Endothelial cell of umbilical vein (primary cell): Measurements from ENCODE around the gene RAP1GAP2. TPM values are rescaled to one million over a fixed set of nuclear protein-coding genes. Genes with fewer than 3 reads are reported as not detected.

Experiments
- BruUV-seq: library from RNA; stranded (reverse); fragments of 400-500 nt; replicated peaks from 2 replicates; lab custom pipeline; 2021; lab: Mats Ljungman, UMichigan
- CTCF ChIA-PET: fragments of 300-600, 350-600 bp; sonication (Branson Sonifier 250); formaldehyde crosslinking; loops from one replicate; lab custom pipeline; 2021; ENCODE audit warnings: antibody characterized with exemption, inconsistent platforms; lab: Charles Lee
- POLR2A ChIA-PET: fragments of 300-600, 350-600 bp; sonication (Branson Sonifier 250); formaldehyde crosslinking; loops from one replicate; lab custom pipeline; 2021; ENCODE audit warnings: antibody characterized with exemption, inconsistent platforms; lab: Charles Lee
- DNase-seq: peaks from one replicate; pipeline ENCODE4 v3.0.0-alpha.2; 2011; ENCODE audit warnings: low read depth, low spot score
- FAIRE-seq: peaks from 2 replicates; lab custom pipeline; 2011; peaks lifted over from hg19 to GRCh38; lab: Jason Lieb, UNC
- H2AFZ ChIP-seq: 2 replicates; pipeline ENCODE4 v1.6.0; 2012; ENCODE audit warnings: low read depth, low read length, control low read depth, inconsistent platforms
- H3K27ac ChIP-seq: 2 replicates; pipeline ENCODE4 v1.5.1; 2011; ENCODE audit warnings: low read depth, mild to moderate bottlenecking, control low read depth, low read length, moderate library complexity; ENCODE audit not compliant: insufficient read depth
- H3K27me3 ChIP-seq, 2 experiments: 2 replicates each; pipeline versions ENCODE4 v1.6.0 to v1.6.1; 2011; ENCODE audit warnings: low read length in 2 of 2, mixed read lengths in 1 of 2; ENCODE audit not compliant: control insufficient read depth in 2 of 2, insufficient read depth in 2 of 2
- H3K36me3 ChIP-seq, 2 experiments: 2 replicates in 1 of 2; 3 replicates in 1 of 2; pipeline ENCODE4 v1.5.1; 2011; ENCODE audit warnings: low read length in 2 of 2, mild to moderate bottlenecking in 1 of 2, moderate library complexity in 1 of 2; ENCODE audit not compliant: control insufficient read depth in 2 of 2, insufficient read depth in 2 of 2; ENCODE audit errors: extremely low read depth in 1 of 2
- H3K4me1 ChIP-seq: 3 replicates; pipeline ENCODE4 v1.5.1; 2011; ENCODE audit warnings: mild to moderate bottlenecking, low read length; ENCODE audit not compliant: control insufficient read depth, insufficient read depth; ENCODE audit errors: extremely low read depth
- H3K4me2 ChIP-seq: 2 replicates; pipeline ENCODE4 v1.6.1; 2011; ENCODE audit warnings: low read length, control low read depth, mixed read lengths; ENCODE audit not compliant: insufficient read depth
- H3K4me3 ChIP-seq, 3 experiments: fragments of 200-600 bp in 1 of 3; sonication (generic), shearing (Covaris generic) in 1 of 3; replicated peaks in 1 of 3; 2 replicates each; pipeline ENCODE4 v1.5.1; 2011 to 2016; ENCODE audit warnings: control low read depth in 3 of 3, low read length in 3 of 3, mild to moderate bottlenecking in 2 of 3, inconsistent platforms in 1 of 3, low read depth in 1 of 3, moderate library complexity in 1 of 3; ENCODE audit not compliant: insufficient read depth in 1 of 3
- H3K79me2 ChIP-seq: 2 replicates; pipeline ENCODE4 v1.6.0; 2012; ENCODE audit warnings: low read length, inconsistent platforms; ENCODE audit not compliant: control insufficient read depth, insufficient read depth
- H3K9ac ChIP-seq: replicated peaks from 2 replicates; pipeline ENCODE3; 2011; ENCODE audit warnings: low read length, control low read depth; ENCODE audit not compliant: insufficient read depth; ENCODE audit errors: extremely low read depth
- H3K9me1 ChIP-seq: replicated peaks from 3 replicates; pipeline ENCODE4 v1.6.0; 2011; ENCODE audit warnings: mild to moderate bottlenecking, low read length; ENCODE audit not compliant: control insufficient read depth, insufficient read depth; ENCODE audit errors: extremely low read depth
- H3K9me3 ChIP-seq: replicated peaks from 2 replicates; pipeline ENCODE4 v1.5.1; 2012; ENCODE audit warnings: low read length, inconsistent platforms; ENCODE audit not compliant: control insufficient read depth, insufficient read depth
- H4K20me1 ChIP-seq: replicated peaks from 2 replicates; pipeline ENCODE3; 2011; ENCODE audit warnings: mild to moderate bottlenecking, low read length; ENCODE audit not compliant: control insufficient read depth, insufficient read depth; ENCODE audit errors: extremely low read depth
- EZH2 ChIP-seq: IDR thresholded peaks from 2 replicates; pipeline ENCODE4 v1.6.1; 2012; ENCODE audit warnings: borderline replicate concordance, low read depth, mild to moderate bottlenecking, moderate library complexity, low read length, inconsistent platforms; ENCODE audit not compliant: severe bottlenecking
- FOS ChIP-seq: IDR thresholded peaks from 2 replicates; pipeline ENCODE4 v1.6.1; 2011; ENCODE audit warnings: mild to moderate bottlenecking, low read length, moderate library complexity, borderline replicate concordance; ENCODE audit not compliant: insufficient read depth
- GATA2 ChIP-seq: IDR thresholded peaks from 2 replicates; pipeline ENCODE4 v1.7.0; 2011; ENCODE audit warnings: low read depth, mild to moderate bottlenecking, moderate library complexity, mixed read lengths, low read length; ENCODE audit not compliant: insufficient read length, insufficient read depth
- JUN ChIP-seq: IDR thresholded peaks from 2 replicates; pipeline ENCODE4 v1.6.1; 2011; ENCODE audit warnings: borderline replicate concordance, low read depth; ENCODE audit not compliant: insufficient read length, insufficient read depth
- MAX ChIP-seq: IDR thresholded peaks from 2 replicates; pipeline ENCODE4 v1.6.1; 2011; ENCODE audit not compliant: insufficient read depth, insufficient read length
- MYC ChIP-seq: IDR thresholded peaks from one replicate; pipeline ENCODE4 v1.6.1; 2011; ENCODE audit warnings: mild to moderate bottlenecking, low read depth, low read length
- POLR2A ChIP-seq: IDR thresholded peaks from 2 replicates; pipeline ENCODE4 v1.6.1; 2012; ENCODE audit warnings: low read depth, mild to moderate bottlenecking, control low read depth, low read length
- POLR2AphosphoS5 ChIP-seq: IDR thresholded peaks from 2 replicates; pipeline ENCODE4 v1.6.1; 2012; ENCODE audit warnings: low read depth, mild to moderate bottlenecking, control low read depth, low read length, moderate library complexity; ENCODE audit not compliant: insufficient read depth
- dilution Hi-C: fragments of 300-500 bp; cut with MboI; formaldehyde crosslinking; loops from one replicate; pipeline ENCODE4 v1.15.0; 2019; ENCODE audit warnings: low sequenced_read_pairs; ENCODE audit not compliant: extremely low pct_ligation_motif_present
- intact Hi-C: fragments of 100-400 bp; cut with micrococcal nuclease; formaldehyde crosslinking; loops from one replicate; pipeline ENCODE4 v1.10.0; 2022
- polyA plus RNA-seq, 4 experiments: library from polyadenylated mRNA; depleted of rRNA in 3 of 4; stranded (reverse) in 3 of 4; unstranded in 1 of 4; fragments of >200 nt; gene quantifications; 2 replicates each; pipeline versions ENCODE4 v1.2.1 to v1.2.3, GENCODE V29; 2011 to 2012; ENCODE audit warnings: missing spikeins in 1 of 4
- total RNA-seq: library from RNA; stranded (reverse); gene quantifications from 2 replicates; pipeline ENCODE4 v1.2.3, GENCODE V29; 2021
- TF ChIP-seq, protein P1 (sequence below), 2 donors: IDR thresholded peaks; 1 replicate in 1 of 2; 2 replicates in 1 of 2; pipeline ENCODE4 v1.5.1; 2011; ENCODE audit warnings: low read length in 2 of 2, mild to moderate bottlenecking in 2 of 2, moderate library complexity in 2 of 2, control low read depth in 1 of 2, inconsistent platforms in 1 of 2, low read depth in 1 of 2; ENCODE audit not compliant: insufficient read depth in 1 of 2; ENCODE audit errors: extremely low read depth in 1 of 2

RAP1GAP2 gene
- total and polyA plus RNA-seq, 2 donors (not counting 3 experiments of a cell fraction or from before 2014, with no cell fraction given): 1.4 to 3.6 TPM

GRCh38 chr17:2962236-2962635 lies 166.0 kb downstream of the RAP1GAP2 start:
- ChIA-PET POLR2A (no interaction called here), CTCF (interaction anchor here (0.7 to 3.1 kb wide), 2 partner anchors 25 to 31 kb away, joined by 3 to 8 read pairs; no protein-coding TSS in a partner anchor)
- DNase-seq (no peak), FAIRE-seq (no peak)
- Histone ChIP-seq H3K4me3 (no peak overlapping the region), H3K4me2 (no peak overlapping the region), H3K27me3 (peaks cover 0 to 4% of the 10 kb centered on the region in 2 experiments), H3K4me1 (peaks cover 16% of the 10 kb centered on the region), H4K20me1 (no peaks in the 10 kb centered on the region), H3K9ac (no peak overlapping the region), H3K36me3 (no peaks in the 10 kb centered on the region), H2AFZ (no peak overlapping the region), H3K79me2 (no peaks in the 10 kb centered on the region), H3K27ac (no peak overlapping the region), H3K9me1 (no peaks in the 10 kb centered on the region), H3K9me3 (no peaks in the 10 kb centered on the region)
- BruUV-seq: no TSS peak
- intact Hi-C loops: no loop called here
- TF ChIP-seq POLR2A (no peak), POLR2AphosphoS5 (no peak), JUN (no peak), GATA2 (no peak), MYC (no peak), FOS (no peak), MAX (no peak), EZH2 (no peak)
- TF ChIP-seq, protein P1, sequence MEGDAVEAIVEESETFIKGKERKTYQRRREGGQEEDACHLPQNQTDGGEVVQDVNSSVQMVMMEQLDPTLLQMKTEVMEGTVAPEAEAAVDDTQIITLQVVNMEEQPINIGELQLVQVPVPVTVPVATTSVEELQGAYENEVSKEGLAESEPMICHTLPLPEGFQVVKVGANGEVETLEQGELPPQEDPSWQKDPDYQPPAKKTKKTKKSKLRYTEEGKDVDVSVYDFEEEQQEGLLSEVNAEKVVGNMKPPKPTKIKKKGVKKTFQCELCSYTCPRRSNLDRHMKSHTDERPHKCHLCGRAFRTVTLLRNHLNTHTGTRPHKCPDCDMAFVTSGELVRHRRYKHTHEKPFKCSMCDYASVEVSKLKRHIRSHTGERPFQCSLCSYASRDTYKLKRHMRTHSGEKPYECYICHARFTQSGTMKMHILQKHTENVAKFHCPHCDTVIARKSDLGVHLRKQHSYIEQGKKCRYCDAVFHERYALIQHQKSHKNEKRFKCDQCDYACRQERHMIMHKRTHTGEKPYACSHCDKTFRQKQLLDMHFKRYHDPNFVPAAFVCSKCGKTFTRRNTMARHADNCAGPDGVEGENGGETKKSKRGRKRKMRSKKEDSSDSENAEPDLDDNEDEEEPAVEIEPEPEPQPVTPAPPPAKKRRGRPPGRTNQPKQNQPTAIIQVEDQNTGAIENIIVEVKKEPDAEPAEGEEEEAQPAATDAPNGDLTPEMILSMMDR (IDR thresholded peaks at IDR 0.05; ENCODE audit: extremely low read depth in 1 of 2, insufficient read depth in 1 of 2, low read depth in 1 of 2, low read length in 2 of 2): no peak
- dilution Hi-C loops: no loop called here
